Measurements from ENCODE around the gene TENM4.

GRCh38 chr11:79266396-79266795 is 174.4 kb downstream of the TENM4 start:
- TF ChIP-seq CTCF (IDR thresholded peaks at IDR 0.05; ENCODE audit: low read depth, low read length, missing input control) (no peak), FOXA2 (IDR thresholded peaks at IDR 0.05) (no peak), RAD21 (IDR thresholded peaks at IDR 0.05) (no peak)
